ENCODE data around the gene FXYD5.
"Not testable (repeated sequence)": the region's sequence is repeated elsewhere in the genome, so short reads cannot be mapped to it uniquely, and the experiment has no call there.

The FXYD5 gene

DNA sequence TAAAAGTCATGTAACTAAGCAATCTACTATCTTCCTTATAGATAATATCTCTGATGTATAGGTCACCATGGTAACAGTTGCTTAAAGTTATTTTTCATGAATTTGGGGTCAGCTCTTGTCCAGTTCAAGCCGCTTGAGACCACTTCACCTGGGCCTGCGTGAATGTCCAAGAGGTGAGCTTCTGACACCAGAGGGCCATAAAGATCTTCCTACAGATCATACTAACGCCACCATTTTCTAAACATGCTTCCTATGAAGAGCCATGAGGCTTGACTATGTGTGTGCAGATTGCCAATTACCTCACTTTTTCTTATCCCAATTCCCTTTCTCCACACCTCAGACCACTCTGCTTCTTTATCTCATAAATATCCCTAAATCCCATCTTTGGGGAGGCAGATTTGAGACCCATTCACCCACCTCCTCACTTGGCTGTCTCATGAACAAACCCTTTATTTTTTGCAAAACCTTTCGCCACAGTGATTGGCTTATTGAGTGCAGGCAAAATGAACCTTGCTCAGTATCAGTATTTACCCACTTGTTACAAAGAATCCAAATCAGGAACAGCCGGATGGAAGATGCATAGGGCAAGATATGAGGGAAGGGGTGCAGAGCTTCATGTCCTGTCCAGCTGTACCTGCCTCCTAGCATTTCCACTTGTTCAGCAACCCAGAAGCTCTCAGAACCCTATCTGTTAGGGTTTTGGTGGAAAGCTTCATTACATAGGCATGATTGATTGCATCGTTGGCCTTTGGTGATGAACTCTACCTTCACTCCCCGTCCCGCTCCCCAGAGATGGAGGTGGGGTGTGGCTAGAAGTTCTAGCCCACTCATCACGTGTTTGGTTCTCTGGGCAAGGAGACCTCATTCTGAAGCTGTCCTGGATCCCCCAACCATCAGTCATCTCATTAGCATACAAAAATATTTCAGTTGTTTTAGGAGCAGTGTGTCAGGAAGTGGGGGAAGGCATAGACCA is 39.8 kb downstream of the FXYD5 start:
- DNase-seq, result no peak

DNA sequence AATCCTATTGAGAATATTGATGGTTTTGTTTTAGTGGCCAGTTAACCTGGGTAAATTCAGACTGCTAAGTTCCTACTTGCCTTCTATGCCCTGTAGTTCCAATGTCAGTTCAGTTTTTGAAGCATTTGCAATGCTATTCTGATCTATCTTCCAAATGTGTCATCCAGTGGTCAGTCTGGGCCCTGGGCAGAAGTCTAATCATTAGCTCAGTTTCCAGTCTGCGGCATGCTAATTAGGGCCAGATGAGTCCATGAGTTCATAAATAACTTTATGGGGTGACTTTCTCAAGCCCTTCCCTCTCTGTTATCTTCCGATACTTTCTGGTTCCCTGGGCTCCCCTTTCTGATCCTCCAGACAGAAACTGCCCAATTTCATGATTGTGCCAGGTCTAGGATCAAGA is 41.3 kb downstream of the FXYD5 start:
- DNase-seq, result no peak

DNA sequence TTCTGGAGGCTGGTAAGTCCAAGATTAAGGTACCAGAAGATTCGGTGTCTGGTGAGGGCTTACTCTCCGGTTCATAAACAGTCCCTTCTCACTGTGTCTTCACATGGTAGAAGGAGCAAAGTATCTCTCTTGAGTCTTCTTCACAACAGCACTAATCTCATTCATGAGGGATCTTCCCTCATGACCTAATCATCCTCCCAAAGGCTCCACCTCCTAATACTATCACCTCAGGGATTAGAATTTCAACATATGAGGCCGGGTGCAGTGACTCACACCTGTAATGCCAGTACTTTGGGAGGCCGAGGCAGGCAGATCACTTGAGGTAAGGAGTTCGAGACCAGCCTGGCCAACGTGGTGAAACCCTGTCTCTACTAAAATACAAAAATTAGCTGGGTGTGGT is 42.3 kb downstream of the FXYD5 start:
- not testable (repeated sequence) for DNase-seq

DNA sequence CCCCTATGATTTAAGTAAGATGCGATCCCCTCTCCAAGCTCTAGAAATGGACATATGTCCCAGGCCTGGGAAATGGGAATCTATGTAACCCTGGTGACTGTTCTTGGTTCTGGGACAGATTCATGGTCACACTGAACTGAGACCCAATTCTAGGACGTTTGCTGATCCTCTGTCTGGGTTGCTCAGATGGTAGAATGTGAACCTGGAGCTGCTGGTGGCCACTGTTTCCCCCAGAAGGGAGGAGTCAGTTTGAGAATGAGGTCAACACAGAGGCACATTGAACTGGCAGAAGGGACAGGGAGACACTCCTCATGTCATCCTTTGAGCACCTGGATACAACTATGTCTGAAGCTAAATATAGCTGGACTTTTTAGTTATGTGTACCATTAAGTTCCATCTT is 44.9 kb downstream of the FXYD5 start:
- DNase-seq, result no peak

DNA sequence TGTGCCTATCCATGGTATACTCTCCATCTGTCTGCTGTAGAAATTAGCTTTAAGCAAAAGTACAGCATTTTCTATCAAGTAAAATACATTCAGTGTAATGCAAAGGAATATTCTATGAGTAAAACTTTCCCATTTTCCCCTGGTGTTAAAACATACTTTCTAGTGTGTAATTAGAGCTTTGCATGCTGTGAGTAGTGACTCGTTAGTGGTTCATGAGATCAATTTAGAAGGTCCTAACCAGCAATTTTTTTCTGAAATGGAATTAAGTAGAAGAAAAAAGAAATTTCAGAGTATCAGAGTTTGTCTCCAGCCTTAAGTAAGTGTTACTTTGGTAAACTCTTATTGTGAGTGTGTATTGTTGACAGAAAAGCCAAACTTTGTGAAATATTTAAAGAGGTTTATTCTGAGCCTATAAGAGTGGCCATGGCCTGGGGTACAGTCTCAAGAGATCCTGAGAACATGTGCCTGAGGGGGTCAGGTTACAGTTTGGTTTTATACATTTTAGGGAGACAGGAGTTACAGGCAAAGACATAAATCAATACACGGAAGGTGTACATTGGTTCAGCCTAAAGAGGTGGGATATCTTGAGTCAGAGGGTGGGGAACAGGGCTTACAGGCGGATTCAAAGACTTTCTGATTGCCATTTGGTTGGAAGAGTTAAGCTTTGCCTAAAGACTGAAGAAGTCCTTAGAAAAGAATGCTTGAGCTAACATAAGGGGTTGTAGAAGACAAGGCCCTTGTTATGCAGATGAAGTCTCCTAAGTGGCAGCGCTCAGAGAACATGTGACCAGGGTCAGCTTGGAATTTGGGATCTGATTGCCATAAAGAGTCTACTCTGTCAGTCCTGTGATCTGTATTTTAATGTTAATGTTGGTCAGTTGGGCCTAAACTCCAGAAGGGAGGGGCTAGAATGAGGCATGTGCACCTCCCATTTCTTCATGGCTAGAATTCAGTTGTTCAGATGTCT is 48.5 kb downstream of the FXYD5 start:
- DNase-seq, result no peak

DNA sequence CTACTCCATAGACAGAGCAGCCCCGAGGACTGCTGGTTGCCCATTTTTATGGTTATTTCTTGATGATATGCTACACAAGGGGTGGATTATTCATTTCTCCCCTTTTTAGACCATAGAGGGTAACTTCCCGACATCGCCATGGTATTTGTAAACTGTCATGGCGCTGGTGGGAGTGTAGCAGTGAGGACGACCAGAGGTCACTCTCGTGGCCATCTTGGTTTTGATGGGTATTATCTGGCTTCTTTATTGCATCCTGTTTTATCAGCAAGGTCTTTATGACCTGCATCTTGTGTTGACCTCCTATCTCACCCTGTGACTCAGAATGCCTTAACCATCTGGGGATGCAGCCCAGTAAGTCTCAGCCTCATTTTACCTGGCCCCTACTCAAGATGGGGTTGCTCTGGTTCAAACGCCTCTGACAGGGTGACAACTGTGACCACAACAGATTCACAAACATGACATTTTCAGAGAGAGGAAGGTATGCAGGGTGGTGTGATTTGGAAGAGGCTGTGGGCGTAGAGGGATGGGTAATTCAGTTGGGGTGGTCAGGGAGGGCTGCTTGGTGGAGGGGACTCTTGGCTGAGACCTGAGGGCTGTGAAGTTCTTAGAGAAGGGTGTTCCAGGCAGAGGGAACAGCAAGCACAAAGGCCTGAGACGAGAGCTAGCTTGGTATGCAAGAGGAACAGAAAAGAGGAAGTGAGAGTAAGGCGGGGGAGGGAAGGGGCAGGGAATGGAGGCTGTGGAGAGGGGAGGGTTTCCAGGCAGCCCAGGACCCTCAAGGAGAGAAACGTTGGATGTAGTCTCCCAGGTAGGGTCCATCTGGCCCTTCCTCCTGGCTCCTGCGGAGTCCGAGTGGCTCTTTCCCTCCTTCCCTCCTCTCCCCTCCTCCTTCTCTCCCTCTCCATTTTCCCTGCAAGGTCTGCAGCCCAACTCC is 50.5 kb downstream of the FXYD5 start:
- DNase-seq, result peak; percentile 83

DNA sequence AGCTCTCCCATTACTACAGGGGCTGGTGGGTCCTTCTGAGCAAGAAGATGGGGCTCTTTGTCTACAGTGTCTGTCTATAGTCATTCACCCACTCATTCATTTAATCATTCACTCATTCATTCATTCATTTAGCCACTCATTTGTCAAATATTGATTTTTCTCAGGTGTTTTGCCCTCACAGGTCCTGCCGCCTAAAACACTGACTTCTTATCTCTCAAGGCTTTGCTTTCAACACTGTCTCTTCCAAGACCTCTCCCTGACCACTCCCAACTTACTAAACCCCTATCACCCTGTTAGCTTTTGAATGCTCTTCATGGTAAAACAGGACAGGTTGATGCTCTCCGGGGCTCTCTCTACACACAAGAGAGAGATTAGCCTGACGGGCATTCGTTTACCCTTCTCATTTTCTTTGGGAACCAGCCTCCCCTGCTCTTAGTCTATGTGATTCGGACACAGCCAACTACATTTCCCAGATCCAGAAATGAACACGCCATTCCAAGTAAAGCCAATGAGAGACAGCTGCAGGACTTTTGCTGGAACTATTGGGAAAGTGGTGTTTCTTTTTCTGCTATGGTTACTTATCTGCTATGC is 51.3 kb downstream of the FXYD5 start:
- no peak for DNase-seq

DNA sequence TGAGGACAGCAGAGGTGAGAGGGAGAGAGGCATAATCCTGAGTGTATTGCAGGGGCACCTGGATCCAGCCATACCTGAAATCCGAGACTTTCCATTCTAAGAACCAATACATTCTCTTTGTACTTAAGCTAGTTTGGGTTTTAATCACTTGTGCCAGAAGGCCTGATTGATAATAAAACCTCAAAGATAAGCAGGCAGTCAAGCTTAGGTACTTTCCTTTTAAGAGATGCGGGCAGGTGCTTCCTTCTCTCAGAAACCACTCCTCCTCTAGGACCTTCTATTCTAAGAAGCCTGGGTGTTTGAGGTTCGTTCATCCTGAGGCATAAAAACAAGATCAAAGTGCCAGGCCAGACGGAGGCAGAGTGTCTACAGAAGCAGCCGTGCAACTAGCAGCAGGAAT is 51.8 kb downstream of the FXYD5 start:
- no peak for DNase-seq

DNA sequence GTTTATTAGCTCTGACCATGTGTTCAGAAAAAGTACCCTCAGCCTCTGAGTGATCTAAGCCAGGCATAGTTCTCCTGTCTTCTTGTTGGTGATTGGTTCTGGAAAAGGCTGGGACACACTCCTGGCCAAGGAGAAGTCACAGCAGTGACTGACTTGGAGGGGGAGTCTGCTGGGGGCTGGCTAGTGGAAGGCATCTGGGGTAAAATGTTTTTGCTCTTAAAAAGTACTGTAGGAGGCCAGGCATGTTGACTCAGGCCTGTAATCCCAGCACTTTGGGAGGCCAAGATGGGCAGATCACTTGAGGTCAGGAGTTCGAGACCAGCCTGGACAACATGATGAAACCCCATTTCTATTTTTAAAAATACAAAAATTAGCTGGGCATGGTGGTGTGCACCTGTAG is 52.3 kb downstream of the FXYD5 start:
- DNase-seq, result no peak

DNA sequence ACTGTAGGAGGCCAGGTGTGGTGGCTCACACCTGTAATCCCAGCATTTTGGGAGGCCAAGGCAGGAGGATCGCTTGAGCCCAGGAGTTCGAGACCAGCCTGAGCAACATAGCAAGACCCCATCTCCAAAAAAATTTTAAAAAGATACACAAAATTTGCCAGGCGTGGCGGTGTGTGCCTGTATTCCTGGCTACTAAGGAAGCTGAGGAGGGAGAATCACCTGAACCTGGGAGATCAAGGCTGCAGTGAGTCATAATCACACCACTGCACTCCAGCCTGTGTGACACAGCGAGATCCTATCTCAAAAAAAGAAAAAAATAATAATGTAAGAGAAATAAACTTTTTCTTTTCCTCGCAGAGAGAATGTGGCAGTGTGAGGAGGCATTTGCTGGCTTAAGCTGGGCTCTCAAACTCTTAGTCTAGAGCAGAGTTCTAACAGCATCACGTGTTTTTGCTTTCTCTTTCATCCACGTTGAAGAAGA is 52.9 kb downstream of the FXYD5 start:
- DNase-seq, result no peak

DNA sequence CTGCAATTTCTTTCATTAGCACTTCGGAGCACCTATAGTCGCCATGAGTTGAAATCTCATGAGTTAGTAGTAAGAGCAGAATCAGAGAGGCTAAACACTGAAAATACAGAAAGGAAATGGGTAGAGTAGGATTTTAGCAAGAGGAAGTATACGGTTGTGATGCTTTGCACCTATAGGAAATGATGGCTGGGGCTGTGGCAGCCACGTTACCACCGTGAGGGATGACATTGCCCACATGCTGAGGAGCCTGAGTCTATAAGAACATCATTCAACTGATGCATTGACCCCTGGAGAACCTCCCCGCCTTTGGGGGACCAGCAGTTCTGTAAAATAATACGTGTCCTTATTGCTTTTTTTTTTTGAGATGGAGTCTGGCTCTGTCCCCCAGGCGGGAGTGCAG is 53.6 kb downstream of the FXYD5 start:
- DNase-seq, result no peak

DNA sequence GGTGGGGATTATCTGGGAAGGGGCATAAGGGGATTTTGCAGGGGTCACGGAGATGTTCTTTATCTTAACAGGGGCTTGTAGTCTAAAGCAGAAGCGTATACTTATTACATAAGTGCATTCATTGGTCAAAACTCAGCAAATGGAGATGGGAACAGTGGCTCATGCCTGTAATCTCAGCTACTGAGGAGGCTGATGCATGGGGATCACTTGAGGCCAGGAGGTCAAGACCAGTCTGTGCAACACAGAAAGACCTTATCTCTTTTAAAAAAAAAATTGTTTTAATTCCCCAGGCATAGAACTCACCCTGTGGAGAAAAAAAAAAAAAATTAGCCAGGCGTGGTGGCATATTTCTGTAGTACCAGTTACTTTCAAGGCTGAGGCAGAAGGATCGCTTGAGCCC is 55.1 kb downstream of the FXYD5 start:
- no peak for DNase-seq

DNA sequence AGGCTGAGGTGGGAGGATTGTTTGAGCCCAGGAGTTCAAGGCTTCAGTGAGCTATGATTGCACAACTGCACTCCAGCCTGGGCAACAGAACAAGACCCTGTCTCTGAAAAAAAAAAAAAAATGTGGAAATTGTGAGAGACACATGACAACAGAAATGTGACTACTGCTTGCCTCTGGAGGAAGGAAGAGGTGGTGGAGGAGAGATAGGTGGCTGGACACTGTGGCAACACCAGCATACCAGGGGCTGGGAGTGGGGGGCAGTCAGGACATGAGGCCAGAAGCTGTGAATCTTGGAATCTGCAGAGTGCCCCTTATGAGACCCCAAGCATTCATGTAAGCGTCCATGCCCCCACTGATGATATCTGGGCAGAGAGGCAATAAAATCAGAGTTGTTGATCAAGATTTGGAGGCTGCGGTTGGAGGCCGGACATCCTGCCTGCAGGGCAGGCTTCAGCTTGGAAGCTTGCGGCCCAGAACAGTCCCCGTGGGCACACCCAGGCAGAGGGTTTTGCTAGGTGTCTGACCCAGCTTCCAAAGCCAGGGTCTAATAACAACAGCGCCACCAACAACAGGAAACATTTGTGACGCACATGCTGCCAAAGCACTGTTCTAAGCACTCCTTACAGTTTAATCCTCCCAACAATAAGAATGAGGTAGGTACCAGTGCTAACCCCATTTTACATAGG is 57.2 kb downstream of the FXYD5 start:
- no peak for DNase-seq

DNA sequence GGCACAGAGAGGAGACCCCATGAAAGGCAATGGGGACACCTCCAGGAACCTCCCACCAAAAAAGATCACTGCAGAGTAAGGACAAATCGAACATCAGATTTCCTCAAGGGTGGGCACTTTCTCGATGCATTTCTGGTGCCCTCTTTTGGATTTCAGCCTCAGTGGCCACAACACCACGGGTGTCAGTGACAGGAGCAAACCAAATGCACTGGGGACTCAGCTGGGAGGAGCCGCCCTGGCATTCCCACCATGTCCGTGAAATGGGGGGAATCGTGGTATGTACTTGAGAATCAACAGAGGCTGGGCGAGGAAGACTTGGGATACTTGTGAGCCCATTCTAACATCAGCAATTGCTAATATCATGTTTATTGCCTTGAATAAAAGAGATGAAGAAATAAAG is 57.7 kb downstream of the FXYD5 start:
- no peak for DNase-seq

DNA sequence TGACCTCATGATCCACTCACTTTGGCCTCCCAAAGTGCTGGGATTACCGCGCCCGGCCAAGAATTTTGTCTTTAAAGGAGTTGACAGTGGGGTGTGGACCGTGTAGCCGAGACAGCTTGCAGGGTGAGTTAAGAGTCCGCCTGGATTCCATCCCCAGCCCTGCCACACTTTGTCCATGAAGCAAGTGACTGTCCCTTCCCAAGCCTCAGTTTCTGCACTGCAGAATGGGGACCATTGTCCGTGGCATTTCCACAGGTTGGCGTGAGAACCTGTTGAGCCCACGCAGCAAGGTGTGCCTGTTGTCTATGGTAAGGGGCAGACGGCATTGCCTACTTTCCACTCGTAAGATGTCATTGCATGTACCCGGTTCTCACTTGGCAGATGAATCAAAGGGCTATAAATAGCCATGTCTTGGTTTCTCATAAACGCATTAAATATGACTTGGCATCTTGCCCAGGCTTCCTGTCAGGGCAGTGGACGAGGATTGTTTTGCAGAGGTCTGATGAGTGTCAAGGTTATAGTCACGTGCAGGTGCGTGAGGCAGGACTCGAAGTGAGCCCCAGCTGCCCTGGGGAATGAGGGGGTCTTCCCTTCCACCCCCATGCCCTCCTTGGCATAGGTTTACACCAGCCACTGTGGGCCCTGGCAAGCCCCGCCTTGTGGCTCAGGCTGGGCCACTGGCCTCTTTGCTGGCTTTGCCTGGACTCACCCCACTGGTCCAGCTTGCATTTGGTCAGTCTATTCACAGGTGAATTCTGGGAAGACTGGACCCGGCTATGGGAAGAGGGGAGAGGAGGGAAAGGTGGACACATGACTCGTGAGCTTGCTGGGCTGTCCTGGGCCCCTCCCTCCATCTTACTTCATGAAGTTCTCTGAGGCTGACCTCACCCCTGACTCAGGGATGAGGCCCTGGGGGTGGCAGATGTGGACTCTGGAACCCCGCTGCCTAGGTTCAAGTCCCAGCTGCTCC is 59.4 kb downstream of the FXYD5 start:
- peak; percentile 96 for DNase-seq

DNA sequence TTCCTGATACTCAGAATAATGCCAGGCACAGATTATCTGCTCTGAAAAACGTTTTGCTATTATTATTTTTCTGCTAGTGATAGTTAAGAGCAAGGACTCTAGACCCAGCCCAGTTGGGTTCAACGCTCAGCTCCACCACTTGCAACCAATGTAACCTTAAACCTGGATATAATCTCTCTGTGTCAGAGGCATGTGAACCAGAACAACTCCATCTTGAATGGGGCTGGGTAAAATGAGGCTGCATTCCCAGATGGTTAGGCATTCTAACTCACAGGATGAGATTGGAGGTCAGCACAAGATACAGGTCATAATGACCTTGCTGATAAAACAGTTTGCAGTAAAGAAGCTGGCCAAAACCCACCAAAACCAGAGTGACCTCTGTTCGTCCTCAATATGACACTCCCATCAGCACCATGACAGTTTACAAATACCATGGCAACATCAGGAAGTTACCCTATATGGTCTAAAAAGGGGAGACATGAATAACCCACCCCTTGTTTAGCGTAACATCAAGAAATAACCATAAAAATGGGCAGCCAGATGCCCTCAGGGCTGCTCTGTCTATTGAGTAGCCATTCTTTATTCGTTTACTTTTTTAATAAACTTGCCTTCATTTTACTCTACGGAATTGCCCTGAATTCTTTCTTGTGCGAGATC is 60.4 kb downstream of the FXYD5 start:
- DNase-seq, result no peak

DNA sequence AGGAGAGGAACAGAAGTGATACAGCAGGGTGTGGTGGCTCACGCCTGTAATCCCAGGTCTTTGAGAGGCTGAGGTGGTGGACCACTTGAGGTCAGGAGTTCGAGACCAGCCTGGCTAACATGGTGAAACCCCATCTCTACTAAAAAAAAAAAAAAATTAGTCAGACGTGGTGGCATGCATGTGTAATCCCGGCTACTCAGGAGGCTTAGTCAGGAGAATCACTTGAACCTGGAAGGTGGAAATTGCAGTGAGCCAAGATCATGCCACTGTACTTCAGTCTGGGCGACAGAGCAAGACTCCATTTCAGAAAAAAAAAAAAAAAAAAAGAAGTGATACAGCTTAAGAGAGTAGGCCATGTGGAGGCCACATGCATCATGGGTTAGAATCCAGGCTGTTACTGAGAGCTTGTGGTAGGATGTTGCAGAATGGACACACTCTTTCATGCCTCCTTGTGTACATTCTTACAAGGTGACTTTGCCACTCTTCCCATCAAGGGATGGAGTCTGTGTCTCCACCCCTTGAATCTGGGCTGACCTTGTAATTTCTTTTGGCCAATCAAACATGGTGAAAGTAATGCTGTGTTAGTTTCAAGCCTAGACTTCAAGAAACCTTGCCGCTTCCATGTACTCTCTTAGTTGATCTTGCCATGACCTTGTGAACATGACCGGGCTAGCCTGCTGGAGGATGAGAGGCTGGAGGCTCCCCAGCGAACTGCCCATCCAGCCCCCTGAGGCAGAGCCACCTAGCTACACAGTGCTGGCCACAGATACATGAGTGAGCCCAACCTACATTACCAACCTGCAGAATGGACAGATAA is 61.7 kb downstream of the FXYD5 start:
- DNase-seq, result no peak

DNA sequence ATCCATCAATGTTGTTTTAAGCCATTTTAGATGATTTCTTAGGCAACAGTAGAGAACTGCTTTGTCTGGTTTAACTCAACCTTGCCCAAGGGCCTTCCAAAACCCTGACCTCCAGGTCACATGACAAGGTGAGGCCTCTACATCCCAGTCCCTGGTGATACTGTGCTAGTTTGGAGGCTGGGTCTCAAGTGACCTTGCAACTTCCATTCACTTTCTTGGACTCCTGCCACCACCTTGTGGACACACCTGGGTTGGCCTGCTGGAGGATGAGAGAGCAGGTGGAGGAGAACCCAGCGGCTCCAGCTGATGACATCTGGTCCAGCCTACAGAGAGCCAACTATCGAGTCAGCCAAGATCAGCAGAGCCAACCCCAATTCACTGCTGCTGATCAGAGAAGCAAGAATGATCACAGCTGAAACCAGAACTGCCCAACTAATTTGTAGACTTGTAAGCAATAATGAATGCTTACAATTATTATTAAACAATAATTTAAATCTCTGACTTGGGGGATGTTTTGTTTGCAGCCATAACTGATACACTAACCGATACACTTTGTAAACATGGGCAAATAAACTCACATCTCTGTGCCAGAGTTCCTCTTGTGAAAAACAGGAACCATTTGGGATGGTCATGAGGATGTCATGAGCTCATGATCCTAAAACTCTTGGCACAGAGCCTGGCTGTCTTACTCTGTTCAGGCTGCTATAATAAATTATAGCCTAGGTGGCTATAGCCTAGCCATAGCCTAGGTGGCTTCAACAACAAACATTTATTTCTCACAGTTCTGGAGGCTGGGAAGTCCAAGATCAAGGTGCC is 62.5 kb downstream of the FXYD5 start:
- DNase-seq, result peak; percentile 89
